Stimulated activated CD8-positive, alpha-beta memory T cell treated with anti-CD3 and anti-CD28 coated beads, Interleukin-4, amount 100 ng/mL, for 48 hours (primary cell): ENCODE data around the gene INO80.

Source experiments
- DNase-seq: peaks from one replicate; pipeline ENCODE4 v3.0.0-alpha.2; 2020

Gene INO80

GRCh38 chr15:41039121-41039520 lies 77.0 kb downstream of the INO80 start:
- no peak for DNase-seq

GRCh38 chr15:41032079-41032328 lies 84.1 kb downstream of the INO80 start:
- no peak for DNase-seq

- no peak for DNase-seq
Measured at GRCh38 chr15:41031232-41032078, 84.6 kb downstream of the INO80 start.

GRCh38 chr15:41028853-41029252 lies 87.2 kb downstream of the INO80 start:
- DNase-seq = no peak

- no peak for DNase-seq
Measured at GRCh38 chr15:41025393-41025792, 90.7 kb downstream of the INO80 start.

GRCh38 chr15:41024885-41025284 lies 91.2 kb downstream of the INO80 start:
- no peak for DNase-seq

- DNase-seq = no peak
Measured at GRCh38 chr15:41024131-41024530, 91.9 kb downstream of the INO80 start.

- DNase-seq = peak; percentile 42
Measured at GRCh38 chr15:41022487-41023090, 93.5 kb downstream of the INO80 start.

GRCh38 chr15:41020829-41021228 lies 95.3 kb downstream of the INO80 start:
- no peak for DNase-seq

GRCh38 chr15:41020311-41020710 lies 95.8 kb downstream of the INO80 start:
- DNase-seq = no peak

- DNase-seq = no peak
Measured at GRCh38 chr15:41019174-41019573, 96.9 kb downstream of the INO80 start.

GRCh38 chr15:41018534-41018933 lies 97.5 kb downstream of the INO80 start:
- DNase-seq = no peak

- DNase-seq = no peak
Measured at GRCh38 chr15:41017066-41017735, 98.9 kb downstream of the INO80 start.

- no peak for DNase-seq
Measured at GRCh38 chr15:41013691-41014414, 102.2 kb downstream of the INO80 start.

GRCh38 chr15:41011055-41011815 lies 104.8 kb downstream of the INO80 start:
- no peak for DNase-seq

- no peak for DNase-seq
Measured at GRCh38 chr15:41010345-41010744, 105.7 kb downstream of the INO80 start.

- no peak for DNase-seq
Measured at GRCh38 chr15:41006479-41006878, 109.6 kb downstream of the INO80 start.

- no peak for DNase-seq
Measured at GRCh38 chr15:41004490-41004889, 111.6 kb downstream of the INO80 start.

- DNase-seq = no peak
Measured at GRCh38 chr15:41001524-41002214, 114.4 kb downstream of the INO80 start.

- no peak for DNase-seq
Measured at GRCh38 chr15:40999190-40999589, 116.9 kb downstream of the INO80 start.

GRCh38 chr15:40995656-40996055 lies 120.4 kb downstream of the INO80 start:
- peak; percentile 32 for DNase-seq

- no peak for DNase-seq
Measured at GRCh38 chr15:40992825-40993224, 123.3 kb downstream of the INO80 start.
